ENCODE data around the gene SEC23B. TPM values are rescaled to one million over a fixed set of nuclear protein-coding genes. Genes with fewer than 3 reads are reported as not detected.

The SEC23B gene
- total and polyA plus RNA-seq, 2 of the 13 experiments (the other 11 are each of a cell fraction or from before 2014, with no cell fraction given): 114 to 120 TPM

GRCh38 chr20:18585134-18585533 lies 77.4 kb downstream of the SEC23B start (continued):
- TF ChIP-seq, protein P1, sequence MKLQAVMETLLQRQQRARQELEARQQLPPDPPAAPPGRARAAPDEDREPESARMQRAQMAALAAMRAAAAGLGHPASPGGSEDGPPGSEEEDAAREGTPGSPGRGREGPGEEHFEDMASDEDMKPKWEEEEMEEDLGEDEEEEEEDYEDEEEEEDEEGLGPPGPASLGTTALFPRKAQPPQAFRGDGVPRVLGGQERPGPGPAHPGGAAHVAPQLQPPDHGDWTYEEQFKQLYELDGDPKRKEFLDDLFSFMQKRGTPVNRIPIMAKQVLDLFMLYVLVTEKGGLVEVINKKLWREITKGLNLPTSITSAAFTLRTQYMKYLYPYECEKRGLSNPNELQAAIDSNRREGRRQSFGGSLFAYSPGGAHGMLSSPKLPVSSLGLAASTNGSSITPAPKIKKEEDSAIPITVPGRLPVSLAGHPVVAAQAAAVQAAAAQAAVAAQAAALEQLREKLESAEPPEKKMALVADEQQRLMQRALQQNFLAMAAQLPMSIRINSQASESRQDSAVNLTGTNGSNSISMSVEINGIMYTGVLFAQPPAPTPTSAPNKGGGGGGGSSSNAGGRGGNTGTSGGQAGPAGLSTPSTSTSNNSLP (IDR thresholded peaks at IDR 0.05; ENCODE audit: low read depth, low read length): peak; percentile 86
- TF ChIP-seq IKZF1 (IDR thresholded peaks at IDR 0.05) (no peak), SP2 (CRISPR knock-in tag; IDR thresholded peaks at IDR 0.05) (peak; percentile 24; the same call in 1 of the 2 replicates), RXRB (CRISPR knock-in tag; IDR thresholded peaks at IDR 0.05; ENCODE audit: borderline replicate concordance) (no peak), GLMP (CRISPR knock-in tag; IDR thresholded peaks at IDR 0.05; ENCODE audit: borderline replicate concordance) (no peak), ZNF569 (CRISPR knock-in tag; IDR thresholded peaks at IDR 0.05; ENCODE audit: borderline replicate concordance) (no peak), RAD21 (CRISPR knock-in tag; IDR thresholded peaks at IDR 0.05) (no peak), KLF16 (CRISPR knock-in tag; IDR thresholded peaks at IDR 0.05) (peak in 1 of 2 experiments; percentile 49; a peak in 1 of 4 replicates), CBX5 (CRISPR knock-in tag; IDR thresholded peaks at IDR 0.05; ENCODE audit: borderline replicate concordance) (peak; percentile 70; the same call in 1 of the 2 replicates), ZNF761 (CRISPR knock-in tag; conservative IDR thresholded peaks at IDR 0.05) (no peak), SOX6 (IDR thresholded peaks at IDR 0.05) (no peak), SOX6 (CRISPR knock-in tag; IDR thresholded peaks at IDR 0.05) (peak; percentile 39), TRIM22 (IDR thresholded peaks at IDR 0.05) (no peak), TSC22D2 (CRISPR knock-in tag; IDR thresholded peaks at IDR 0.05; ENCODE audit: borderline replicate concordance) (no peak), PBX2 (CRISPR knock-in tag; IDR thresholded peaks at IDR 0.05) (peak; percentile 70), PRPF4 (IDR thresholded peaks at IDR 0.05; ENCODE audit: low read depth, low read length, poor library complexity, severe bottlenecking) (no peak), HOXA9 (CRISPR knock-in tag; IDR thresholded peaks at IDR 0.05; ENCODE audit: borderline replicate concordance) (no peak)
- TF ChIP-seq, protein P2, sequence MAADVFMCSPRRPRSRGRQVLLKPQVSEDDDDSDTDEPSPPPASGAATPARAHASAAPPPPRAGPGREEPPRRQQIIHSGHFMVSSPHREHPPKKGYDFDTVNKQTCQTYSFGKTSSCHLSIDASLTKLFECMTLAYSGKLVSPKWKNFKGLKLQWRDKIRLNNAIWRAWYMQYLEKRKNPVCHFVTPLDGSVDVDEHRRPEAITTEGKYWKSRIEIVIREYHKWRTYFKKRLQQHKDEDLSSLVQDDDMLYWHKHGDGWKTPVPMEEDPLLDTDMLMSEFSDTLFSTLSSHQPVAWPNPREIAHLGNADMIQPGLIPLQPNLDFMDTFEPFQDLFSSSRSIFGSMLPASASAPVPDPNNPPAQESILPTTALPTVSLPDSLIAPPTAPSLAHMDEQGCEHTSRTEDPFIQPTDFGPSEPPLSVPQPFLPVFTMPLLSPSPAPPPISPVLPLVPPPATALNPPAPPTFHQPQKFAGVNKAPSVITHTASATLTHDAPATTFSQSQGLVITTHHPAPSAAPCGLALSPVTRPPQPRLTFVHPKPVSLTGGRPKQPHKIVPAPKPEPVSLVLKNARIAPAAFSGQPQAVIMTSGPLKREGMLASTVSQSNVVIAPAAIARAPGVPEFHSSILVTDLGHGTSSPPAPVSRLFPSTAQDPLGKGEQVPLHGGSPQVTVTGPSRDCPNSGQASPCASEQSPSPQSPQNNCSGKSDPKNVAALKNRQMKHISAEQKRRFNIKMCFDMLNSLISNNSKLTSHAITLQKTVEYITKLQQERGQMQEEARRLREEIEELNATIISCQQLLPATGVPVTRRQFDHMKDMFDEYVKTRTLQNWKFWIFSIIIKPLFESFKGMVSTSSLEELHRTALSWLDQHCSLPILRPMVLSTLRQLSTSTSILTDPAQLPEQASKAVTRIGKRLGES (CRISPR knock-in tag; IDR thresholded peaks at IDR 0.05; ENCODE audit: borderline replicate concordance): no peak
- TF ChIP-seq, protein P3, sequence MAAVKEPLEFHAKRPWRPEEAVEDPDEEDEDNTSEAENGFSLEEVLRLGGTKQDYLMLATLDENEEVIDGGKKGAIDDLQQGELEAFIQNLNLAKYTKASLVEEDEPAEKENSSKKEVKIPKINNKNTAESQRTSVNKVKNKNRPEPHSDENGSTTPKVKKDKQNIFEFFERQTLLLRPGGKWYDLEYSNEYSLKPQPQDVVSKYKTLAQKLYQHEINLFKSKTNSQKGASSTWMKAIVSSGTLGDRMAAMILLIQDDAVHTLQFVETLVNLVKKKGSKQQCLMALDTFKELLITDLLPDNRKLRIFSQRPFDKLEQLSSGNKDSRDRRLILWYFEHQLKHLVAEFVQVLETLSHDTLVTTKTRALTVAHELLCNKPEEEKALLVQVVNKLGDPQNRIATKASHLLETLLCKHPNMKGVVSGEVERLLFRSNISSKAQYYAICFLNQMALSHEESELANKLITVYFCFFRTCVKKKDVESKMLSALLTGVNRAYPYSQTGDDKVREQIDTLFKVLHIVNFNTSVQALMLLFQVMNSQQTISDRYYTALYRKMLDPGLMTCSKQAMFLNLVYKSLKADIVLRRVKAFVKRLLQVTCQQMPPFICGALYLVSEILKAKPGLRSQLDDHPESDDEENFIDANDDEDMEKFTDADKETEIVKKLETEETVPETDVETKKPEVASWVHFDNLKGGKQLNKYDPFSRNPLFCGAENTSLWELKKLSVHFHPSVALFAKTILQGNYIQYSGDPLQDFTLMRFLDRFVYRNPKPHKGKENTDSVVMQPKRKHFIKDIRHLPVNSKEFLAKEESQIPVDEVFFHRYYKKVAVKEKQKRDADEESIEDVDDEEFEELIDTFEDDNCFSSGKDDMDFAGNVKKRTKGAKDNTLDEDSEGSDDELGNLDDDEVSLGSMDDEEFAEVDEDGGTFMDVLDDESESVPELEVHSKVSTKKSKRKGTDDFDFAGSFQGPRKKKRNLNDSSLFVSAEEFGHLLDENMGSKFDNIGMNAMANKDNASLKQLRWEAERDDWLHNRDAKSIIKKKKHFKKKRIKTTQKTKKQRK (IDR thresholded peaks at IDR 0.05; ENCODE audit: low read length): no peak
